GM21423 (cell line): ENCODE measurements around the gene MKNK2.

Experiments used
- ATAC-seq: cut with Tn5 transposase; IDR thresholded peaks from one replicate; pipeline ENCODE4 v1.9.1; 2021; ENCODE audit warnings: mild to moderate bottlenecking, moderate library complexity; ENCODE audit not compliant: unreplicated experiment

MKNK2 gene

DNA sequence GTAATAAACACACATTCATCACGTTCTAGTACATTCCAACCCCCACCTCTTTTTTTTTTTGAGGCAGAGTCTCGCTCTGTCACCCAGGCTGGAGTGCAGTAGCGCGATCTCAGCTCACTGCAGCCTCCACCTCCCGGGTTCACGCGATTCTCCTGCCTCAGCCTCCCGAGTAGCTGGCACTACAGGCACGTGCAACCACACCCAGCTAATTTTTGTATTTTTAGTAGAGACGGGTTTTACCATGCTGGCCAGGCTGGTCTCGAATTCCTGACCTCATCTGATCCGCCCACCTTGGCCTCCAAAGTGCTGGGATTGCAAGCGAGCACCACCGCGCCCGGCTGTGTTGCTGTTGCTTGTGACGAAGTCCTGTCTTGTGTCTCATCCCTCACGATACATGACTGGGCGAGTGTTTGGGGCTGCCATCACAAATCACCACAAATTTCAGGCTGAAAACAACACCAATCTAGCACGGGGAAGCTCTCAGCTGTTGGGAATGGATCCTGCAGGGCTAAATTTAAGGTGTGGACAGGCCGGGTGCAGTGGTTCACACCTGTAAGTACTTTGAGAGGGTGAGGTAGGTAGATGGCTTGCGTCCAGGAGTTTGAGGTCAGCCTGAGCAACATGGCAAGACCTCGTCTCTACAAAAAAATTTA is 29.4 kb upstream of the MKNK2 start:
- no peak for ATAC-seq

DNA sequence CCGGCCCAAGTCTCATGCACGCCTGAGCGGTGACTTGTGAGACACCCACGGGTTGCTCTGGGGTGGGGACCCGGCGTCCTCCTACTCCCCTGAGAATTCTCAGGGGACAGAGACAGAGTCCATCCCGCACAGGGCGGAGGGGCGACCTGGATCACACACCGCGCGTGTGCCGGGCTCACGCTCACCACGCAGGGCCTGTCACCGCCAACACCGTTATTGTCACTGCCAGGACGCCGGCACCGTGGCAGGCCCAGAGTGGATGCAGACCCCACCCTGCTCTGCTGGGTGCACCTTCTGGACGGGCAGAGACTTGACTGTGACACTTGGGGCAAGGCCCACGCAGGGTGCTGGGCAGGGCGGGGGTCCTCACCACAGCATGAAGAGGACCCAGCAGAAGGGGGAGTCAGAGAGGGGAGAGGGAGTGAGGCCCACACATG is 28.8 kb upstream of the MKNK2 start:
- no peak for ATAC-seq

DNA sequence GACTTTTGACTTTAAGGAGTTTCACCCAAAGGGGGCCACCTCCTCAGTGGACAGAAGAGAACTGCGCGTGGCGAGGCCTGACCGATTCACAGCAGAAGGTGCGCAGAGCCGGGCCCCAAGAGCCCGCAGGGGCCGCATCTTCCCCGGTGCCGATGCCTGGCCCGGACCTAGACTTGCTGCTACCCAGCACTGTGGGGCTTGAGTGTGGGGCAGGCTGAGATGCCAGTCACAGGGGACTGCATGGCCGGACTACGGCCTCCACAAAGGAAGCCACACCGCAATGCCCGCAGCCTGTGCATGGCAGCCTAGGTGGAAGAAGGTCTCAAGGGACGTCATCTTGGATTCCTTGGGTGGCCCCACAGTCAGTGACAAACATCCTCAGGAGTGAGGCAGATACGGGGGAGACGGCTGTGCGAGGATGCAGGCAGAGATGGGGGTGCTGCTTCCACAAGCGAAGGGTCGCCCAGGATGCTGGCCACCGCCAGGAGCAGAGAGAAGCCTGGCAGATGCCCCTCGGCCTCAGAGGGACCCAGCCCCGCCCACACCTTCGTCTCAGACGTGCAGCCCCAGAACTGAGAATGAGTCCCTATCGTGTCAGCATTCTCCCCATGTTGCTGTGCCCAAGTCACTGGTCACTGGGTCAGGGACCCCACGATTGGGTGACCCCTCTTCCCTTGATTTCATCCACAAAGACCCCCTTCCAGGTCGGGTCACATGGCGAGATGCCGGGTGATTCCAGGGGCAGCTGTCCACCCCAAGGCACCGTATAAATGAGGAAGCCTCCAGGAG is 28.2 kb upstream of the MKNK2 start:
- no peak for ATAC-seq

DNA sequence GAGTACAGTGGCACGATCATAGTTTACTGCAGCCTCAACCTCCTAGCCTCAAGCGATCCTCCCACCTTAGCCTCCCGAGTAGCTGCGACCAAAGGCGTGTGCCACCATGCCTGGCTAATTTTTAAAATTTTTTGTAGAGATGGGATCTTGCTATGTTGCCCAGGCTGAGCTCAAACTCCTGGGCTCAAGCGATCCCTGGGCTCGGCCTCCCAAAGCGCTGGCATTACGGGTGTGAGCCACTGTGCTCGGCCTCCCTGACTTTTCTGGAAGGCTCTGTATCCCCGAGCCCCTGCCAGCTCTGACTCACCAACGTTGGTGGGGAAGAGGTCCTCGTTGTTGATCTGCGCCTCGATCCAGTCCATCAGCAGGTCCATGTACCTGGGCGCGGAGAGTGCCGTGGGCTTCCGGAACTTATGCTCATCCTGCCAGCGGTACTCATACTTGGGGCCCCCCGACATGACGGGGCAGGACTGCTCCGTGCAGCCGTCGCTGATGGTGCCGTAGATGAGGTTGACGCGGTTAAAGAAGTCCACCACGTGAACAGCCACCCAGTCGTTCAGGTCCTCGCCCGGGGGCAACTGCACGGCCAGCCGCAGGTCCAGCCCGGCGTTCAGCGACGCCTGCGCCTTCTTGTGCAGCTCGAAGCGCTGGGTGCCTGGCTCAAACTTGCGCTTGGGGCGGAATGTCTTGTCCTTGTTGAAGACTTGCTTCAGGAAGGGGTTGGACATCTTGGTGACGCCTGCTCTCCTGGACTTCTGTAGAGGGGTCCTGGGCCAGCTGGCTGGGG is 27.0 kb upstream of the MKNK2 start:
- ATAC-seq = no peak

DNA sequence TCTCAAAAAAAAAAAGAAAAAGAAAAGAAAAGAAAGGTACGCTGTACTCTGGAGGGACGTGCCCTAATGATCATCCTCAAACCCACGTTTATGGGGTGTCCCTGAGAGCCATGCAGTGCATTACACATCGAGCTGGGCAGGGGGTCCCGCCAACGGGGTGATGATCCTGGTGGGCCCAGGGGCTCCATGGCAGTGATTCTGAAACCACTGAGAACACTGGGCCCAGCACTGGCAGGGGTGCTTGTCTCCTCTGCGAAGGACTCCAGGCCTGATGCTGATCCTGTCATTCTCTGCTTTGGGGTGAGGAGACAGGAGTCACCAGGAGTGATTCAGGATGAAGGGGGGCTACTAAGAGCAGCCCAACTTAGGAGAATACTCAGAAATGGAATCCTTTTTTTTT is 26.4 kb upstream of the MKNK2 start:
- no peak for ATAC-seq

DNA sequence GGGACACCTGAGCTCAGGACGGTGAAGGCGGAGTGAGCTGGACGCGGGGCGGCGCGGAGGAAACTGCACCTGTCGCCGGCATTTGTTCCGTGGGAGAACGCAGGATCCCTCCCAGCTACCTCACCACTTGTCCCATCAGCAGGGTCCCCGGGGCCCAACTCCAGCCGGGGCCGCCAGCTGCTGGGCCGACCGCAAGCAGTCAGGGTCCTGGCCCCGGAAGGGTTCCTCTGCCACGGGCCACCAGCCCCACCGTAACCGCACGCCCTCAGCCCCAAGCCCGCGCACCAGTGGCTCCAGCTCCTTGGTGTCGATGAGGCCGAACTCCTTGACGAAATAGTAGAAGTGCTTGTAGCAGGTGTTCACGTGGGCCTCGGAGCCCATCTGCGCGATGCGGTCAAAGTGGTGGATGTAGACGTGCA is 25.5 kb upstream of the MKNK2 start:
- no peak for ATAC-seq

DNA sequence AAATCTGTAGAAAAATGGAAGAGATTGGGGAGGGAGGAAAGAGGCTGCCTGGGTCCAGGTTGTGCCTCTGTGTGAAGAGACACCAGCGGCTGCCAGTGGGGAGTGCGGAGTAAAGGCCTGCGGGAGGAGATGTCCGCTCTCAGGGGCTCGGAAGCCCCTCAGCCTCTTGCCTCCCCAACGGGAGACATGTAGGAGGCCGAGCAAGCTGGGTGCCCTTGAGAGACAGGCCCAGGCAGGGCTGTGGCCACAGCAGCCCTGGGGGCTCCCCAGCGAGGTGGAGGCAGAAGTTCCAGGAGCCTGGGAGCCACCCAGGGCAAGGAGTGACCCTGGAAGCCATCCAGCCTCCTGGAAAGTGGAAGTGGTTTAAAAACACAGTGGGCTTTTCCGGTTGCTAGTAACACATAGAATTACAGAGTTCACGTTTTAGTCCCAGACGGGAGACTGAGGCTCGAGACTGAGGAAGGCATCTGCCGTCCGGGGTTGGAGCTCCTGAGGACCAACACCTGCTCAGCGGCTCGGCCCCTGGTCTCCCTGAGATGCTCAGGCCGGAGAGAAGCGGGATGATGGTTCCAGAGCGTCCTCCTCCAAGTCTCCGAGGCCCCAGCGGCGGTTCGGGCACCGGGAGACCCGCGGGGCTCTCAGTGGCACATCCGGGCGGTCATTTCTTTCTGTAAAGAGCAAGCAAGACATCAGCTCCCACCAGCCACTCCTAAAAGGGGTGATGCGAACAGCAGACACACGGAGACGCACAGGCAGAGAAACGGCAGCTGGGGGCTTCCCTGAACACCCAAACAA is 21.9 kb upstream of the MKNK2 start:
- no peak for ATAC-seq

DNA sequence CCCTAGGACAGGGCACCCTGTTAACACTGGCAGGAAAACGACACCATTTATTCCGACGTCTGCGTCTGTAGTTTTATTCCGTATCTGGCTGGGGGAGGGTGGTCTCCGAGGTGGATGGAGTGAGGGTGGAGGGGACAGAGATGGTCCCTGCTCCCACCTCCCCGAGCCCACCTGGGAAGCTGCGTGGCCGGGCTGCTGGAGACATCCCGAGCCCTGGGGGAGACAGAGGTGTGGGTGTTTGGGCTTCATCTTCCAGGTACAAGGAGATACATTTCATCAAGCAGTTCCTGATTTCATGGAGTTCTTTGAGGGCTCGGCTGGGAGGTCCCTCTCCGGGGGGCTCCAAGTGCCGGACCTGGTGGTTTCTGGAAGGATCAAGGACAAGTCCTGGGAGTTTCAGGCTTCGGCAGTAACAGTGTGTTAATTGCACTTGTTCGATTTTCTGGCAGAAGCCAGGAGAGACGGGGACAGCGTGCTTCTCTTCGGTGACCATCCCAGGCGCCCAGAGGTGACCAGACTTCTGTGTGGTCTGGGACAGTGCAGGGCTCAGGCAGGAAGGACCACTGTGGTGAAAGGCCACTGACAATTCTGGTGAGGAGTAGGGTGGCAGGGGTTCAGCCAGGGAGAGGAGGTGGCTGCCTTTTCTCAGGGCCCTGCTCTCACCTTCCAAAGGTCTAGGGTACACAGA is 20.1 kb upstream of the MKNK2 start:
- no peak for ATAC-seq

DNA sequence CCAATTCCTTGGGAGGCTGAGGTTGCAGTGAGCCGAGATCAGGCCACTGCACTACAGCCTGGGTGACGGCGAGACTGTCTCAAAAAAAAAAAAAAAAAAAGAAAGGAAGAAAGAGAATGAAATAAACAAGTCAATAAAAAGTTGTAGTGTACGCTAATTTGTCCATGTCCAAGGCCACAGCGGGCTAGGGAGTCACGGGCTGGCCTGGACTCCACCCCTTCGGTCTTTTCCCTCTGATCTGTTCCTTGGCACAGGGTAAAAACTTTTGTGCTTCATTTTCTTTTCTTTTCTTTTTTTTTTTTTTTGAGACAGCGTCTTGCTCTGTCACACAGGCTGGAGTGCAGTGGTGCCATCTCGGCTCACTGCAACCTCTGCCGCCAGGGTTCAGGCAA is 19.4 kb upstream of the MKNK2 start:
- ATAC-seq = no peak

DNA sequence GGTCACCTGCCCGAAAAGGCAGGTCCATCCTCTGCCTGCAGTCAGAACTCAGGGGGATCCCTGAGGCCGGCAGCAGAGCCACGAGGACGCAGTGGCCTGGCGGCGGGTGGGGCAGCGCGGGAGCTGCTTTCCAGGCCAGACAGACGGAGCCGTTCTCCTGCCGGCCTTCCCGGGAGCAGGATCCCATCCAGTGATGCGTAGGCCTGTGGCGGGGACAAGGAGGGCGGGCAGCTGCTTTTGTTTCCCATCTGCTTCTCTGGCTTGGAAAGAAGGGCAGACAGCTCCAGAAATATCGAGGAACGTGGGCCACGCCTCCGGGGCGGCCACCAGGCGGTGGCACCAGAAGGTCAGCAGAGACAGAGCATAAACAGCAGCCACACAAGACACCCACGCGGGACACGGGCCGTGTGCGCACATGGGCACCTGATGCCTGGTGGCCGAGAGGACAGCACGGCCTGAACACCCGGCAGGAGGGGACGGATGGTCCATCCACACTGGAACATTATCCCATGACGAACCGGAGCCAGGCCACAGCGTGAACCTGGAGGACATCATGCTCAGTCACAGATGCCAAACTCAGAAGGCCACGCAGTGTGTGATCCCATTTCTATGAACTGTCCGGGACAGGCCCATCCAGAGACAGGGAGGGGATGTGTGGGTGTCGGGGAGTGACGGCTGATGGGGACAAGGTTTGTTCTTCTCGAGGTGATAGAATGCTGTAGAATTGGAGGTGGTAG is 13.9 kb upstream of the MKNK2 start:
- no peak for ATAC-seq

DNA sequence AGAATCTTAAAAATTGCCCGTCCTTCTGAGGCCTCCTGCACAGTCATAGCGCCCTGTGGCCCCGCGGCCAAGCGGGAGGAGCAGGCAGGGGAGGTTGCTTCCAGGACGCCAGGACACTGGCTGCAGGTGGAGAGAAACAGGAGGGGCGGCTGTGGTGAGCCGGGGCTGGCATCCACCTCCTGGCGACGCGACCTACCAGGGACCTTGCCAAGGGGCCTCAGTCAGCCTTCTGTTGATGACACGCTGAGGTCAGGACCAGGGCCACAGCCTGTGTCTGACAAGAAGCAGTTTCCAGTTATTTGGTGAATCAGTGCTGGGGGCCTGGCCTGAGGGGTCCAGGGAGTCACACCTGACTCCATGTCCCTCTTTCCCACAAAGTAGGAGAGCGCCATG is 13.3 kb upstream of the MKNK2 start:
- no peak for ATAC-seq

DNA sequence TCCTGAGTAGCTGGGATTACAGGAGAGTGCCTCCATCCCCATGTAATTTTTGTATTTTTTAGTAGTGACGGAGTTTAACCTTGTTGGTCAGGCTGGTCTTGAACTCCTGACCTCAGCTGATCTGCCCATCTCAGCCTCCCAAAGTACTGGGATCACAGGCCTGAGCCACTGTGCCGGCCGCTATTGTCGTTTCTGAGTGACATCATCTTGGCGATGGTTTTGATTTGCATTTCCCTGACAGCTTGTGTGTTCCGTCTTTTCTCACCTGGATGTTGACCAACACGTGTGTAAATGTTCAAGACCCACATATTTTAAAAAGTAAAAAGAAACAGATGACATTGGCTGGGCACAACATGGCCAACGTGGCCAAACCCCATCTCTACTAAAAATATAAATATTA is 12.8 kb upstream of the MKNK2 start:
- ATAC-seq = no peak

DNA sequence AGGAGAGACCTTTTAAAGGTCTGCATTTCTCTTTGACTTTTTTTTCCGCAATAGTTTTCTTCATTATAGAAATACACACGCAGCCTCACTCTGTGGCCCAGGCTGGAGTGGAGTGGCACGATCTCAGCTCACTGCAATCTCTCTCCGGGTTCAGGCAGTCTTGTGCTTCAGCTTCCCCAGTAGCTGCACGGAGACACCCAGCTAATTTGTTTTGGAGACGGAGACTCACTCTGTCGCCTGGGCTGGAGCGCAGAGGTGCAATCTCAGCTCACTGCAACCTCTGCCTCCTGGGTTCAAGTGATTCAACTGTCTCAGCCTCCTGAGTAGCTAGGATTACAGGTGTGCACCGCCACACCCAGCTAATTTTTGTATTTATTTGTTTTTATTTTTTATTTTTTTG is 11.7 kb upstream of the MKNK2 start:
- ATAC-seq = no peak

DNA sequence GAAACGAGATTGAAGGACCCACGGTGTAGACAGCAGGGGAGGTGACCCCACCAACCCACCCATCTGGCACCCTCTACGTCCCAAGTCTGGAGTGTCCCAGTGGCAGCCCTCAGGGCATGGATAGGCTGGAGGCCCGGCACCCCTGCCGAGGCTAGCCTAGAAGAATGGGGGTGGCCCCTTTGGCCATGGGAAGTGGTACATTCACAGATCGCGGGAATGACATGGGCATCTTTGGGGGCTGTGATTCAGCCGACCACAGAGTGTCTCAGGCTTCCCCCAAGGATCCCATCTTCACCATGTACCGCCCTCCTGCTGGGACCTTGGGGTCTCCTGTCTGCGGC is 11.3 kb upstream of the MKNK2 start:
- ATAC-seq = no peak

DNA sequence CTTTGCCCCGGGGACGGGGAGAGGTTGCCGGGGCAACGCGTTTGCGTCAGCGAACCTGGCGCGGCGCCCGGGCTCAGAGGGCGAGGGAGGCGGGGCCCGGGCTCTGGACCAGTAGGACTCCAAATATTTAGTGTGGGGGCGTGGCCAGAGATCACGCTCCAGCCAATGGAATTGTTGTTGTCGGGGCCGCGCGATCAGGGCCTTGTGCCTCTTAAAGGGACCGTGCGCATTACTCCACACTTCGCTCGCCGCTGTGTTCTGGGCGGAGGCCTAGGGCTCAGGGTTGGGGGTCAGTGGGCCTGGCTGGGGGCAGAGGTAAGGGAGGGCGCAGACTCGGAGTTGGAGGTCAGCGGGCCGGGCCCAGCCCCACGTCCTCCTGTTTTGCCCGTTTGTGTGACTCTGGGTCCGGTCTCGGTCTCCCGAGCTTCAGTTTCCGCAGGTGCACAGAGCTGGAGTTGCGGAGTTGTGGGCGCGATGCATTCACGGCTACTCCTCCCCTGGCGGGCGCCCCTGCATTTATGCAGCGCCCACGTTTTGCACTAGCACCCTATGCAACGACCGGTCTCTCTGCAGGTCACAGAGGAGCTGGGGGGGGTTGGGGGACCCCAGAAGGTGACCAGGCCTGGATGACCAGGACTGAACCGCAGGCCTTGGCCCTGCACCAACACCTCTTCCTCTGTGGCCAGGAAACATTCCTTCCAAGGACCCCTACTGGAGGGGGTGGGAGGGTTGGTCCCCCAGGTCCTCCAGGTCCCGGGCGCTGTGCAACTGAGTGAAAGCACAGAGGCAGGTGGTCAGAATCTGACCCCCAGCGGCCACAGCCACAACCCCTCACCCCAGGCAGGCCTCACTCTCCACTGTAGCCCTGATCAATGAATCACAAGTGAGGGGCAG is 10.7 kb upstream of the MKNK2 start:
- ATAC-seq = peak; percentile 76

DNA sequence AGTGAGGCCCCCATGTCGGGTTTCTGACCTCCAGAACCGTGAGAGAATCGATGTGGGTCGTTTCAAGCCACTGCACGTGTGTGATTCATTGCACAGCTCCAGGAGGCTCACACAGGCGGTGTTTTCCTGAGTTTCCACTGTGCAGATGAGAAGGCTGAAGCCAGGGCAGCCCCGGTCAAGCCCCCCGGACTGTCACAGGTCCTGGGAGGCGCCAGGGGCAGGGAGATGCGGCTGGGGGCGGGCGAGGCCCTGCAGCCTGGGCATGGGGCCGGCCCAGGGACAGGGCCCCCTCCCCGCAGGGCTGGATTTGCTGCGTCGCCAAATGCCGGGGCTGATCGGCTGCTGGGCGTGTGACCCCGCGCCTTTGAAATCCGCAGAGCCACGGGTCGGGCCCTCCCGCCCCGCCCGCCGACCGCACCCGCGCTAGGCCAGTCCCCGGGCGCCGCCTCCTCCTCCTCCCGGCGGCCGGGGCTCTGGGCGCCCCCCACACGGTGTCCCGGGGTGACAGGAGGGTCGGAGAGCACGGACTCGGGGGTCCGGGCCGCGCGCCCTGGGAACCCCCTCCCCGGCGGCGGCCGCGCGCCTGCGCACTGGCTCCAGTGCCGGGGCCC is 9.9 kb upstream of the MKNK2 start:
- ATAC-seq = peak; percentile 19

DNA sequence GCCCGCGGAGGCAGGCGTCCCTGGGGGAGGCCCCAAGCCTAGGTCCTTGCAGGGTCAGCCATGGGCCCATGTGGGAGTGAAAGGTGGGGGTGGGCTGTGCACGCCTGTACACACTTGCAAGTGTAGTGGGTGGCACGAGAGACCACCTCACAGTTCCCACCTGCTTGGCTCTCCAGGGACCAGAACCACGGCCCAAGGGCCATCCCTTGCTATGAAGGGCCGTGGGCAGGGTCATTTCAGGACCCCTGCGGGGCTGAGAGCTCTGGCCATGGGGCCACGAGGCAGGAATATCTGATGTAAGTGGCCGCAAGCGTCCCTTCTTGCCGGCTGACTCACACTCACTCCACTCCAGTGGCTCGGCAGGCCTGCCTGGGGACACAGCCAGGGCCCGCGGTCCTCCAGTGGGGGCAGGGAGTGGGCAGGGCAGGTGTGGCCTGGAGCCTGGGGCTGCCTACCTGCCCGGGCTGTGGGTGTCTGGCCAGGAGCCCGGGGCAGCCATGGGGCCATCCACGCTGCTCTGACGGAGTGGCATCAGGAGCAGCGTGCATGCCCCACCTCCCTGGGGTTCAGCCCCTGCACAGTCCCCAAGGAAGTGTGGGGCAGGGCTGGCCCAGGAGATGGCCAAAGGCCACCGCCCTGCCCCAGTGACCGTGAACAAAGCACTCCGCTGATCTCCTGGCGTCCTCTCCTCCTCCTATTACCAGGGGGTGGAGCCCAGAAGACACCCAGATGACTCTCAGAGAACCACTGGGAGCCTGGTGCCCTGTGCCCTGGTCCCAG is 8.6 kb upstream of the MKNK2 start:
- ATAC-seq = no peak
